Fibroblast of the aortic adventitia (primary cell): Measurements from ENCODE around the gene HNRNPAB. TPM values are rescaled to one million over a fixed set of nuclear protein-coding genes. Genes with fewer than 3 reads are reported as not detected.
A peak's percentile ranks its signal among the peaks of the same experiment; 100 is the strongest.

Source experiments
- DNase-seq: peaks from one replicate; pipeline ENCODE4 v3.0.0-alpha.2; 2010; ENCODE audit warnings: low read depth
- H3K4me3 ChIP-seq: 2 replicates; pipeline ENCODE4 v1.5.1; 2011; ENCODE audit warnings: low read depth, mild to moderate bottlenecking, control low read depth, low read length, moderate library complexity
- CTCF ChIP-seq: IDR thresholded peaks from 2 replicates; pipeline ENCODE4 v1.5.1; 2011; ENCODE audit warnings: mild to moderate bottlenecking, low read length, control low read depth, inconsistent platforms; ENCODE audit not compliant: insufficient read depth
- total RNA-seq: library from RNA; depleted of rRNA; stranded (reverse); fragments of >200 nt; gene quantifications from 2 replicates; pipeline ENCODE4 v1.2.3, GENCODE V29; 2012; ENCODE audit warnings: low replicate concordance

HNRNPAB gene
- total RNA-seq, 1 donor: 106 TPM

- H3K4me3 ChIP-seq: peak overlapping the region; percentile 95
- no peak for TF ChIP-seq CTCF
- no peak for DNase-seq
Observed at GRCh38 chr5:178232920-178233429, 28.6 kb downstream of the HNRNPAB start.

DNA sequence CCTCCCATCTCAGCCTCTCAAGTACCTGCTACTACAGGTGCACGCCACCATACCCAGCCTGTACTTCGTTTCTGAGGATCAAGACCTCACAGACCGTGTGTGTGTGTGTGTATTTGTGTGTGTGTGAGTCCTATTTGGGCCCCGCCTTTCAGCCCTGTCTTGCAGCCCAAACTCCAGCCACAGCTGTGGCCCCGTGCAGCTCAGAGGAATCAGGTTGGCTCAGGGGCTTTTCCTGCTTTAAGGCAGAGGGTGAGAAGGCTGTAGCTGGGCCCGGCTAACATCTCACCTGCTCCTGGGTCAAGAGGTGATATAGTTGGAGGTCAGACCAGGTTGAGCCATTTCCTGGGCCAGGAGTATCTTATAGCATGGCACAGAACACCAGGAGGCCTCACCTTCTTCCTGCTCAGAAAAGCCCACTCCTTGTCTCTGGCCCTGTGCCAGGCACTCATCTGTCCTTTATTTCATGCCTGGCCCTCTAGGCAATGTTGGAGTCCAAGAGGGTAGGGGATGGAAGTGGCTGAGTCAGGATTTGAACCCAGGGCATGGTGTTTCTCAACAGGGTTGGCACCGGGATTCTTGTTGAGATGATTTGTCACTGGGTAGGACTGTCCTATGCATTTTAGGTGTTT is 29.9 kb downstream of the HNRNPAB start:
- no peak overlapping the region for H3K4me3 ChIP-seq
- DNase-seq: no peak
- TF ChIP-seq CTCF: no peak

DNA sequence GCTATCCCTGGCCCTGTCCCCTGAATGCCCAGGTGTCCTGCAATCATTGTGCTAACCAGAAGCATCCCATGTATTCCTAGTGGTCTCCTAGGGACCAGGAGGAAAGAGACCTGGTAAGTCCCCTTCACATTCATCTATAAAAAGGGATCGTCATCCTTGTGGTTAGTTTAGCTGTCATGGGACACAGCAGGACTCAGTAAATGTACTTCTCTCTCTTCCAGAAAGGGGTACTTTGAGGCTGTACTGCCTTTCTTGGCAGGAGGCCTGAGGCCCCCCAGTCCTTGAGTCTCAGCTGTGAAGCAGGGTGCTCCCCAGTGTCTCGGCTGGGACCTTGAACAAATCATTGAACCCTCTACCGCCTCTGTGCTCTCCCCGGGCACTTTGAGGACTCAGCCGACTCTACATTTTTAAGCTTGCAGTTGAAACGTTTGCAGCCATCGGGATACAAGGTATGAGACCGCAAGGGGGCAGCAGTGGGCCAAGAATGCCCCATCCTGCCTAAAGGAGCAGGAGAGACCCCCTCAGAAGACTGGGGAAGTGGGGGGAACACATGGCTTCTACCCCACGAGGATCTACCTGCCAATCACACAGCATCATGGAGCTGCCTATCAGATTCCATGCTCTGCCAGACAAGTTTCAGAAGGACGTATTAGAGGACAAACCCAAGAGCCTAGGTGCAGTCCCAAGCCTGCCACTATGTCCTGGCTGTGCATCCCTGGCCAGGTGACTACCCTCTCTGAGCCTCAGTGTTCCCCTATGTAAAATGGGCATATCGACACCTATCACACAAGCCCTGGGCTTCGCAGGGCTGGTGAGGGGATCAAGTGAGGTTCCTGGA is 30.6 kb downstream of the HNRNPAB start:
- DNase-seq: peak; percentile 56
- TF ChIP-seq CTCF: peak; percentile 75
- H3K4me3 ChIP-seq: no peak overlapping the region

DNA sequence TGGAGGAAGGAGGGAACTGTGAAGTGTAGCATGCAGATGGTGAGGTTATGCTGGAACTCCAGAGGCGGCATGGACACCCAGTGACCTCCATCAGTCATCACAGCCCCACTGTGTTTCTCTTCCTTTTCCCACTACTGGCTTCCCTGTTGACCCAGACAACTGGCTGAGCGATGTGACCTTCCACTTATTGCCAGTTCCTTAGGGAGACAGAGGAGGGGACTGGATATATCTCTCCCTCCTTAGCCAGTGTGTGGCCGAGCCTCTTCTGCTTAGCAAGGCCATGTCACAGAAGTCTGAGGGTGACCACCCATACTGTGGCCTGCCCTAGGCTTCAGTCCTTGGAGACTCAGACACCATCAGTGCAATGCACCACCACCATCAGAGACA is 31.2 kb downstream of the HNRNPAB start:
- TF ChIP-seq CTCF: no peak
- no peak for DNase-seq
- H3K4me3 ChIP-seq: no peak overlapping the region

DNA sequence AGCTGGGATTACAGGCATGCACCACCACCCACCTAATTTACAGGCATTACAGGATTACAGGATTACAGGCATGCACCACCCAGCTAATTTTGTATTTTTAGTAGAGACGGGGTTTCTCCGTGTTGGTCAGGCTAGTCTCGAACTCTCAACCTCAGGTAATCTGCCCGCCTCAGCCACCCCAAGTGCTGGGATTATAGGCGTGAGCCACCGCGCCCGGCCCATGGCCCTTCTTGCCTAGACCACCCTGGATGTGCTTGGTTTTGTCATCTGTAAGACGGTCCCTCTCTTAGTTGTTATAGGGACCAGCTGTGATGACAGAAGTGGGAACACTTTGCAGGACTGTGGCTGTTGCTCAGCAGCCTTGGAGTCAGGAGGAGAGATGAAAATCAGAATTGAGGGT is 31.8 kb downstream of the HNRNPAB start:
- DNase-seq: no peak
- no peak overlapping the region for H3K4me3 ChIP-seq
- TF ChIP-seq CTCF: no peak

- no peak overlapping the region for H3K4me3 ChIP-seq
Observed at GRCh38 chr5:178236679-178237078, 32.3 kb downstream of the HNRNPAB start.

More at GRCh38 chr5:178236679-178237078, 32.3 kb downstream of the HNRNPAB start:
- no peak for DNase-seq
- no peak for TF ChIP-seq CTCF
